ENCODE data around the gene TJAP1.

- TF ChIP-seq GATA2 (IDR thresholded peaks at IDR 0.05; ENCODE audit: low read depth, low read length) (no peak), GATA3 (IDR thresholded peaks at IDR 0.05; ENCODE audit: low read depth, low read length) (no peak)
Observed at GRCh38 chr6:43464337-43464736, 13.0 kb upstream of the TJAP1 start.
